GM23338 (cell line): Measurements from ENCODE around the gene RCBTB1.

Experiments used
- CTCF ChIP-seq, 2 experiments: fragments of 200-600 bp in 1 of 2; sonication (generic) in 1 of 2; conservative IDR thresholded peaks; 2 replicates each; pipeline versions ENCODE4 v1.5.1 to v1.6.1; 2016 to 2017; ENCODE audit warnings: antibody characterized with exemption in 2 of 2, low read depth in 2 of 2, mild to moderate bottlenecking in 2 of 2, moderate library complexity in 1 of 2
- EZH2phosphoT487 ChIP-seq: fragments of 200-600 bp; sonication (generic); IDR thresholded peaks from one replicate; pipeline ENCODE4 v1.8.1; 2018; ENCODE audit warnings: antibody characterized with exemption; ENCODE audit not compliant: unreplicated experiment
- POLR2AphosphoS5 ChIP-seq: IDR thresholded peaks from 2 replicates; pipeline ENCODE4 v1.6.1; 2016; ENCODE audit warnings: antibody characterized with exemption, low read depth

- TF ChIP-seq CTCF (conservative IDR thresholded peaks at IDR 0.05; ENCODE audit: low read depth in 2 of 2) (no peak), POLR2AphosphoS5 (no peak), EZH2phosphoT487 (no peak)
These were observed 34.8 kb upstream of the RCBTB1 start for GRCh38 chr13:49620170-49620621.
